BJ (cell line): ENCODE data around the gene GREB1. TPM values are rescaled to one million over a fixed set of nuclear protein-coding genes. Genes with fewer than 3 reads are reported as not detected.

ENCODE experiments used
- CTCF ChIA-PET: fragments of 350-600 bp; formaldehyde crosslinking; extraction: SDS; loops from one replicate; lab custom pipeline; 2021; ENCODE audit warnings: antibody characterized with exemption, inconsistent platforms; lab: Yijun Ruan, JAX
- POLR2A ChIA-PET: fragments of 300-600 bp; sonication (Branson Sonifier 250); formaldehyde crosslinking; extraction: SDS; loops from one replicate; lab custom pipeline; 2021; ENCODE audit warnings: antibody characterized with exemption; lab: Charles Lee
- DNase-seq: peaks from one replicate; pipeline ENCODE4 v3.0.0-alpha.2; 2011; ENCODE audit warnings: low read depth
- H3K27me3 ChIP-seq: 2 replicates; pipeline ENCODE4 v1.6.0; 2011; ENCODE audit warnings: low read length; ENCODE audit not compliant: control insufficient read depth, insufficient read depth
- H3K36me3 ChIP-seq: 2 replicates; pipeline ENCODE4 v1.5.1; 2011; ENCODE audit warnings: low read length; ENCODE audit not compliant: control insufficient read depth, insufficient read depth
- H3K4me3 ChIP-seq: 2 replicates; pipeline ENCODE4 v1.5.1; 2011; ENCODE audit warnings: low read depth, mild to moderate bottlenecking, control low read depth, low read length
- polyA plus RNA-seq: library from polyadenylated mRNA; depleted of rRNA; stranded (reverse); fragments of >200 nt; gene quantifications from 2 replicates; pipeline ENCODE4 v1.2.3, GENCODE V29; 2011
- TF ChIP-seq, protein P1 (sequence below): IDR thresholded peaks from 2 replicates; pipeline ENCODE4 v1.5.1; 2011; ENCODE audit warnings: low read depth, mild to moderate bottlenecking, control low read depth, inconsistent platforms, low read length, moderate library complexity; ENCODE audit not compliant: insufficient read depth

Gene GREB1
- polyA plus RNA-seq, 1 experiment = not detected

DNA sequence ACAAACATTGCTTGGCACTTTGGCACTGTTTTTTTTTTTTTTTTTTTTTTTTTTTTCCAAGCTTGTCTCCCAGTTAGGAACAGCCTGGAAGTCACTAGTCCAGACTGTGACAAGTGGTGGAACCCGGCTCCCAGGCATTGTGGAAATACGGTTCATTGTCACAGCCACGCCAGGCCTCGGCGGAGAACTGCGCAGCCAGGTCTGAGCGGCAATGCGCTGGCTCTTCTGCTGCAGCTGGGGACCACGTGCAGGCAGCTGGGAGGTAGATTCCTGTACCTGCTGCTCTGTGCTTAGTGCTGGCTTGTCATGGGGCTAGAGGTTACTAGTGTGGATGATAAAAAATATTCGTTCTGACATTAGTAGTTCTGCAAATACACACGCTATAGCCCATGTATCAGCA is 131.2 kb downstream of the GREB1 start:
- DNase-seq = no peak
- POLR2A ChIA-PET = no interaction called here
- TF ChIP-seq, protein P1, sequence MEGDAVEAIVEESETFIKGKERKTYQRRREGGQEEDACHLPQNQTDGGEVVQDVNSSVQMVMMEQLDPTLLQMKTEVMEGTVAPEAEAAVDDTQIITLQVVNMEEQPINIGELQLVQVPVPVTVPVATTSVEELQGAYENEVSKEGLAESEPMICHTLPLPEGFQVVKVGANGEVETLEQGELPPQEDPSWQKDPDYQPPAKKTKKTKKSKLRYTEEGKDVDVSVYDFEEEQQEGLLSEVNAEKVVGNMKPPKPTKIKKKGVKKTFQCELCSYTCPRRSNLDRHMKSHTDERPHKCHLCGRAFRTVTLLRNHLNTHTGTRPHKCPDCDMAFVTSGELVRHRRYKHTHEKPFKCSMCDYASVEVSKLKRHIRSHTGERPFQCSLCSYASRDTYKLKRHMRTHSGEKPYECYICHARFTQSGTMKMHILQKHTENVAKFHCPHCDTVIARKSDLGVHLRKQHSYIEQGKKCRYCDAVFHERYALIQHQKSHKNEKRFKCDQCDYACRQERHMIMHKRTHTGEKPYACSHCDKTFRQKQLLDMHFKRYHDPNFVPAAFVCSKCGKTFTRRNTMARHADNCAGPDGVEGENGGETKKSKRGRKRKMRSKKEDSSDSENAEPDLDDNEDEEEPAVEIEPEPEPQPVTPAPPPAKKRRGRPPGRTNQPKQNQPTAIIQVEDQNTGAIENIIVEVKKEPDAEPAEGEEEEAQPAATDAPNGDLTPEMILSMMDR = no peak

DNA sequence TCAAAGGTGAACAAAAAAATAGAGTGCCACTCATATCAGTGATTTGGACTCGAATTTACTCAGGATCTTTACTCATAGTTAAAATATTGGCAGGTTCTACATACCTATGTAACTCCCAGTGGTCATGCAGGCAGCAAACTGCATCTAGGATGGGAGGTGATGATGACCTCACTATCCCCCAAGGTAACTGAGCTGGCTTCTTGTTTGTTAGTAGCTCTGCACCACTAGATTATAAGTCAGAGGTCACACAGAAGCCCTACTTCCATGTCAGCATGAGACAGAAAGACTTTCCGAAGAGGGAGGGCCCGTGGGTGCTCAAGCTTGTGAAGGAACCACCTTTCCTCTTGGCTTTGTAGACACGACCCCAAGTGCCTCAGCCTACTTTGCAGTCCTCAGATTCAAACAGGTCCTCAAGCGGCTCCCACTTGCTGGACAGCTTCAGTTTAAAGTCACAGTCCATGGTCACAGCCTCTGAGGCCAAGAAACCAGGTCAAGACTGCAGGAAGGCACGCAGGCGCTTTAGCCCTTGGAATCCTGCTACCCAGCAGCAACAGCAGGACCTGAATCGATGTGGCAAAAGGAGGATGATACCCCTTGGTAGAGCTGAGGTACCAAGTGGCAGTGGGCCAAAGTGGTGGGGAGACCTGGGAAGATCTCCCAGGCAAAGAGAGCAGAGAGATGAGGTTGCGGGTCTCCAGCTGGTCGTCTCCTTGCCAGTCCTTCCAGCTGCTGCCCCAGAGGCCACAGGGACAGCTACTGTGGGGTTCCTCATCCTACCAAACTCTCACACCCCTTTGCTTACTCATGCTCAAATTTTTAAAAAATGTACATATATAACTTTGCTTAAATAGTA is 131.9 kb downstream of the GREB1 start:
- Histone ChIP-seq H3K4me3 (no peak overlapping the region), H3K36me3 (no peaks in the 10 kb centered on the region), H3K27me3 (peaks cover 10% of the 10 kb centered on the region)
- no peak for DNase-seq
- ChIA-PET CTCF (interaction anchor here (1.5 to 1.9 kb wide), 3 partner anchors 7 to 112 kb away, joined by 3 to 5 read pairs (median 4); no protein-coding TSS in a partner anchor), POLR2A (no interaction called here)
- TF ChIP-seq, protein P1 = no peak

More for the DNA sequence above, 131.2 kb downstream of the GREB1 start:
- Histone ChIP-seq H3K27me3 (peaks cover 7% of the 10 kb centered on the region), H3K36me3 (no peaks in the 10 kb centered on the region), H3K4me3 (no peak overlapping the region)
- CTCF ChIA-PET = interaction anchor here (1.0 to 1.9 kb wide), 3 partner anchors 17 to 113 kb away, joined by 3 to 5 read pairs (median 4); no protein-coding TSS in a partner anchor

DNA sequence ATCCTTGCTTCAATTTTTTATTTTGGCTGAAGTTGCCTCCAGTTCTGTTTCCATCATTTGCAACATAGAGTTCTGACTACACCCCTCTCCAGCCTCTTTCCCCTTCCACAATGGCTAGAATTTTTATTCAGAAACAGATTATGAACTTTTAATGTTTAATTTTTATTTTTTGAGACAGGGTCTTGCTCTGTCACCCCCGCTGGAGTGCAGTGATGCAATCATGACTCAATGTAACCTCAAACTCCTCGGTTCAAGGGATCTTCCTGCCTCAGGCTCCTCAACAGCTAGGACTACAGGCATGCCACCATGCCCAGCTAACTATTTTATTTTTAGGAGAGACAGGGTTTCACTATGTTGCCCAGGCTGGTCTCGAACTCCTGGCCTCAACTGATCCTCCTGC is 133.3 kb downstream of the GREB1 start:
- peaks cover 10% of the 10 kb centered on the region for H3K27me3 ChIP-seq
- H3K36me3 ChIP-seq = no peaks in the 10 kb centered on the region
- TF ChIP-seq, protein P1 = no peak
- ChIA-PET CTCF (interaction anchor here (1.5 to 1.9 kb wide), 2 partner anchors 9 to 111 kb away, joined by 3 to 5 read pairs; no protein-coding TSS in a partner anchor), POLR2A (no interaction called here)
- no peak overlapping the region for H3K4me3 ChIP-seq
- no peak for DNase-seq

- CTCF ChIA-PET = interaction anchor here (0.8 kb wide), 1 partner anchor 20 kb away, joined by 3 read pairs; no protein-coding TSS in a partner anchor
- POLR2A ChIA-PET = no interaction called here
- Histone ChIP-seq H3K4me3 (no peak overlapping the region), H3K36me3 (no peaks in the 10 kb centered on the region), H3K27me3 (peaks cover 10% of the 10 kb centered on the region)
- TF ChIP-seq, protein P1 = no peak
- DNase-seq = no peak
These were observed 134.2 kb downstream of the GREB1 start for GRCh38 chr2:11667866-11668637.
